GM18861 (cell line): ENCODE measurements around the gene GYG2.
A peak's percentile ranks its signal among the peaks of the same experiment; 100 is the strongest.
"Not testable (repeated sequence)": the region's sequence is repeated elsewhere in the genome, so short reads cannot be mapped to it uniquely, and the experiment has no call there.

Experiments used
- ATAC-seq: cut with Tn5 transposase; IDR thresholded peaks from one replicate; pipeline ENCODE4 v1.9.1; 2021; ENCODE audit not compliant: unreplicated experiment

Gene GYG2

GRCh38 chrX:2867206-2867605 is 38.5 kb downstream of the GYG2 start:
- ATAC-seq, result no peak

GRCh38 chrX:2870650-2871049 is 41.9 kb downstream of the GYG2 start:
- ATAC-seq, result no peak

GRCh38 chrX:2871831-2872230 is 43.1 kb downstream of the GYG2 start:
- no peak for ATAC-seq

DNA sequence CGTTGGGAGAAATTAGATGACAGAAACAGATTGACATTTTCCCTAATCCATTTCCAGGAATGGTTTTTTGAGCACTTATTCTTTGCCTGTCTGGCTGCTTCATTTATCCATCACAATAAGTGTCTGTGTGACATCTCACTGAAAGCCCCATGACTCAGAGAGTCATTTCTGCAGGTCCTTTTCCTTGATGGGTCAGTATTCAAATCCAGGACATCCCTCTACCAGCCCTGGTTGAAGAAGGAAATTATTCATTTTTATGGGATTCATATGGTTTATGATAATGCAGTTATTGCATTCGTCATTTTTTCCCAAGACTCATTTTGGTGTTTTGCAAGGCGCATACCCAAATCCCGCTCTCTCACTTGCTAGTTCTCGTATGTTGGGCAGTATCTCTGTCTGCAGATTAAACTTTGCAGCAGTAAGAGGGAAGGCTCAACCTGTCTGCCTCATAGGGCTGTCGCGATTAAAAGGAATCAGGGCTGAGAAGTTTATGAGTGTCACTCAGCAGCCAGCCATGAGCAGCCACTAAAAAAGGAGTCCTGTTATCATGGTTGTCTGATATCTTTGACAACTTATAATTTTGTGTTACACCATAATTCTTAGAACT is 44.0 kb downstream of the GYG2 start:
- no peak for ATAC-seq

DNA sequence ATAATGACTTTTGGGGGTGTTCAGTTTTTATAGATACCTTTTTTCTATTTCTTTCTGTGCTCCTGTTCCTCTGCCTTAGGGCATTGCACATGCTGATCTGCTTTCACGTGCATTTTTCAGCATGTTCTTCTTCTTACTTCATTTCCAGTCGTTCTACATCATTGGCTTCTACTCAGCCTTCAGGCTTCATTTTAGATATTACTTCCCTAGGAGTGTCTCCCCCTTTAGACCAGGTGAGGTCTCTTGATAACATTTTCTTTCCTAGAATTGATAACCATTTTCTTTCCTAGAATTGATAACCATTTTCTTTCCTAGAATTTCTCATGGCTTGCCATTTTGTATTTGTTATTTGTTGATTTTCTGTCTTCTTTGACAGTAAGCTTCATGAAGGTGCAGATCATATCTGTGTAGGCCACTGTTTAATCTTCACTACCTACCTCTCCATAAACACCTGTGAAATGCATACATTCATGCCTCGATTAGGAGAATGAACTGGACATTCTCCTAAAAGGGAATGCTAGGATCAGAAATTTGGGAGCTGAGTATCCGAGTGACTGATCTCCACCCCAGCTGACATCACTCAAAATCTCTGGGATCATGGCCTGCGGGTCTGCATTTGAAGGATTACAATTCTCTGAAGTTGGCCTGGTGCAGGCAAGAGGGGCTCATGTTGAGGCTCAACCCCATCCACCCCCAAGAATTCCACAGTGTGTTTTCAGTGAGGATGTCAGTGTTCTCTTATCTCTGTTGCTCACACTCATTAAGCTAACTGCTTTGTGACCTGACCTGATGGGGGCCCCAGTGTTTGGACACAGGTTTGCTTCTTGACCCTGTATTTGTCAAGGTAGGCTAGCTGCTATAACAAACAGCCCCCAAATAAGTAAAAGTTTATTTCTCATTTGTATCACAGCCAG is 45.7 kb downstream of the GYG2 start:
- ATAC-seq, result no peak

DNA sequence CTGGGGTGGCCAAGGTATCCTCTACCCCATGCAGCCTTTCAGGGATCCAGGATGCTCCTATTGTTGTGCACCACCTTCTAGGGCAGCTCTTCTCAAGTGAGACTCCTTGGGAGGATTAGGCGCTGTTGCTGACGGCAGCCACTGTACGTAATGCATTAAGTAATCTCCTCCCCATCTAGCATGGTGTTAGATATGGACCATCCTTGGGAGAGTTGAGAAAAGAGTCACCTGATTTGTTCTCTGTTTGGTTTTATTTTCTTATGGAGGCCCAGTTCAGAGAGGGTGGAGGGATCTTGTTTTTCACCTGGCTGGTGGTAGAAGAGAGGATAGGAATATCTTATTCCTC is 46.4 kb downstream of the GYG2 start:
- no peak for ATAC-seq

GRCh38 chrX:2875798-2876399 is 47.2 kb downstream of the GYG2 start:
- ATAC-seq, result no peak

DNA sequence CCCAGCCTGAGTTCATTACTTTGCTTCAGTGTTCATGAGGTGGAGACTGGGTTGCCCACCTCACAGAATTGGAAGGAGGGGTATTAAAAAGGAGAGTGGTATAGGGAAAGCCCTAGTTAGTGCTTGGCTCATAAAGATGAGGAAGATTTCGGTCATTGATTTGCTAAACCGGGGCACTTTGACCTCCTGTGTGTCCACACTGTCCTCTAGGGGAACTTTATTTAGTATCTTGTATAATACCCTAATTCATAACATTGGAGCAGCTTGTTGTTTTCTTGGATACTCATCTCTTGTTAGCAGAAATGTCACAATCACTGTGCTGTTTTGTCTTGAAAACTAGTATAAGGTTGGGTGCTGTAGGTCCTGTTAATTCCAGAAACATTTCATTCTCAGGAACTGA is 49.8 kb downstream of the GYG2 start:
- no peak for ATAC-seq

DNA sequence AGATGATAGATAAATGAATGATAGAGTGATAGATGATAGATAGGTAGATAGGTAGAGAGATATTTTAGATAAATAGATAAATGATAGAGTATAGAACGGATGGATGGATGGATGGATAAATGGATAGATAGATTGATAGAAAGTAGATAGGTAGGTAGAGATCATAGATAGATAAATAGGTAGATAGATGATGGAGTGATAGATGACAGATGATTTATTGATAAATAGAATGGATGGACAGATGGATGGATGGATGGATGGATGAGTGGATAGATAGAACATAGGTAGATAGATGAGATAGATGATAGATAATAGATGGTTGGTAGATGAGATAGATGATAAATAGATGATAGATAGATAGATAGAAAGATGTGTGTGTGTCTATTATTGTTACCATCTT is 50.9 kb downstream of the GYG2 start:
- no peak for ATAC-seq

DNA sequence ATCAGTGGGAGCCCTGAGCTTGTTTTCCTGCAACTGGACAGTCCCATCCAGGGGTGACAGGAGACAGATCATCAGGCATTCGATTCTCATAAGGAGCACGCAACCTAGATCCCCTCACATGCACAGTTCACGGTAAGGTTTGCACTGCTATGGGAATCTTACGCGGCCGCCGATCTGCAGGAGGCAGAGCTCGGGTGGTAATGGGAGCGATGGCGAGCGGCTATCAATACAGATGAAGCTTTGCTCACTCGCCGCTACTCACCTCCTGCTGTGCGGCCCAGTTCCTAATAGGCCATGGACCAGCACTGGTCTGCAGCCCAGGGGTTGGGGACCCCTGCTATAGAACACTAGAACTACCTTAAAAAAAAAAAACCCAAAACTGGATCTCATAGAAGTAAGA is 55.0 kb downstream of the GYG2 start:
- no peak for ATAC-seq

- ATAC-seq, result no peak
These were observed 59.6 kb downstream of the GYG2 start for GRCh38 chrX:2888309-2888708.

- ATAC-seq, result no peak
These were observed 60.4 kb downstream of the GYG2 start for GRCh38 chrX:2889045-2889605.

GRCh38 chrX:2889706-2890490 is 61.2 kb downstream of the GYG2 start:
- ATAC-seq, result not testable (repeated sequence)

DNA sequence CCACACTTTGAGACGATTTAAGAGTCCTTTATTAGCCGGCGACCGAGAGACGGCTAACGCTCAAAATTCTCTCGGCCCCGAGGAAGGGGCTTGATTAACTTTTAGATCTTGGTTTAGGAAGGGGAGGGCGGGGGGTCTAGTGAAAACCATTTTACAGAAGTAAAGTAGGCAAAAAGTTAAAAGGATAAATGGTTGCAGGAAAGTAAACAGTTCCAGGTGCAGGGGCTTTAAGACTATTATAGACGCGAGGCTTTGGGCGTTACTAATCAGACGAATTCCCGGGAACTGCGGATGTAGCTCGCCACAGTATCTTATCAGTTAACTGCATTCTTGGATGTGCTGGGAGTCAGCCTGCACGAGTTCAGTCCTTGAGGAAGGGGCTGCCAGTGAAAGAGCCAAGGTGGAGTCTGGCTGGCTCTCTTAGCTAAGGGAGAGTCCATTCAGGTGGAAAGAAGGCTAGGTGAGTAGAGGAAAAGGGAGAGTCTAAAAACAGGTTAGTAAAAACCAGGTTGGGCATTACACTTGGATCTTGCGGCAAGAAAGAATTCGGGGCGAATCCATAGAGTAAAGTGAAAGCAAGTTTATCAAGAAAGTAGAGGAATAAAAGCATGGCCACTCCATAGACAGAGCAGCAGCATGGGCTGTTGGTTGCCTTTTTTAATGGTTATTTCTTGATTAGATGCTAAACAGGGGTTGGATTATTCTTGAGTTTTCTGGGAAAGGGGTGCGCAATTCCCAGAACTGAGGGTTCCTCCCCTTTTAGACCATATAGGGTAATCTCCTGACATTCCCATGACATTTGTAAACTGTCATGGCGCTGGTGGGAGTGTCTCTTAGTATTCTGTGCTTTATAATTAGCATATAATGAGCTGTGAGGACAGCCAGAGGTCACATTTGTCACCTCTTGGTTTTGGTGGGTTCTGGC is 62.1 kb downstream of the GYG2 start:
- not testable (repeated sequence) for ATAC-seq

- no peak for ATAC-seq
These were observed 64.1 kb downstream of the GYG2 start for GRCh38 chrX:2892816-2893215.

GRCh38 chrX:2894885-2895292 is 66.2 kb downstream of the GYG2 start:
- ATAC-seq, result no peak

- no peak for ATAC-seq
These were observed 68.6 kb downstream of the GYG2 start for GRCh38 chrX:2897311-2897689.

GRCh38 chrX:2897690-2898623 is 69.2 kb downstream of the GYG2 start:
- ATAC-seq, result peak; percentile 57
